Neural progenitor cell (in vitro differentiated cells): ENCODE data around the gene NHLH2.

Experiments used
- EZH2 ChIP-seq: fragments of 200-600 bp; sonication (generic); IDR thresholded peaks from 2 replicates; pipeline ENCODE4 v1.6.1; 2017; ENCODE audit warnings: antibody characterized with exemption, mild to moderate bottlenecking, moderate library complexity
- EZH2phosphoT487 ChIP-seq: fragments of 200-600 bp; sonication (generic); IDR thresholded peaks from 2 replicates; pipeline ENCODE4 v1.6.1; 2017; ENCODE audit warnings: antibody characterized with exemption
- TF ChIP-seq, protein P1 (sequence below): fragments of 200-600 bp; sonication (generic); IDR thresholded peaks from 2 replicates; pipeline ENCODE4 v1.5.1; 2017; ENCODE audit warnings: antibody characterized with exemption, mild to moderate bottlenecking

DNA sequence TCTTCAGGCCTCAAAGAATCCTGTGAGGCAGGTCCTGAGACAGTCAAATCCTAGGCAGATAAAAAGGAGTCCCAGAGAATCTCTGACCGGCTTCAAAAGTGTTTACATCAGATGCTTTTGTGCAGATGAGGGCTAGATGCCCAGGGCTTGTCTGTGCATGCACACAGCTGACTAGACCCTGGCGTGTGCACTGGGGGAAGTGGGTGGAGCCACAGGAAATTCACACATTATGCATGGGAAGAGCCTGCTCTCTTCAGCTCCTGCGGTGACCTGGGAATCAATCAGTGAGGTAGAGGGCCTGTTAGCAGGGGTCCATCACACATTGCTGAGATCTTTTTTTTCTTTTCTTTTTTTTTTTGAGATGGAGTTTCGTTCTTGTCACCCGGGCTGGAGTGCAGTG lies 36.6 kb upstream of the NHLH2 start:
- TF ChIP-seq, protein P1, sequence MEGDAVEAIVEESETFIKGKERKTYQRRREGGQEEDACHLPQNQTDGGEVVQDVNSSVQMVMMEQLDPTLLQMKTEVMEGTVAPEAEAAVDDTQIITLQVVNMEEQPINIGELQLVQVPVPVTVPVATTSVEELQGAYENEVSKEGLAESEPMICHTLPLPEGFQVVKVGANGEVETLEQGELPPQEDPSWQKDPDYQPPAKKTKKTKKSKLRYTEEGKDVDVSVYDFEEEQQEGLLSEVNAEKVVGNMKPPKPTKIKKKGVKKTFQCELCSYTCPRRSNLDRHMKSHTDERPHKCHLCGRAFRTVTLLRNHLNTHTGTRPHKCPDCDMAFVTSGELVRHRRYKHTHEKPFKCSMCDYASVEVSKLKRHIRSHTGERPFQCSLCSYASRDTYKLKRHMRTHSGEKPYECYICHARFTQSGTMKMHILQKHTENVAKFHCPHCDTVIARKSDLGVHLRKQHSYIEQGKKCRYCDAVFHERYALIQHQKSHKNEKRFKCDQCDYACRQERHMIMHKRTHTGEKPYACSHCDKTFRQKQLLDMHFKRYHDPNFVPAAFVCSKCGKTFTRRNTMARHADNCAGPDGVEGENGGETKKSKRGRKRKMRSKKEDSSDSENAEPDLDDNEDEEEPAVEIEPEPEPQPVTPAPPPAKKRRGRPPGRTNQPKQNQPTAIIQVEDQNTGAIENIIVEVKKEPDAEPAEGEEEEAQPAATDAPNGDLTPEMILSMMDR = no peak
- TF ChIP-seq EZH2 (no peak), EZH2phosphoT487 (no peak)
